GM12891 (cell line): ENCODE measurements around the gene INPP5D.

ENCODE experiments used
- POLR2A ChIP-seq: IDR thresholded peaks from 2 replicates; pipeline ENCODE4 v1.6.1; 2011; ENCODE audit warnings: low read depth, low read length, control low read depth
- POLR2AphosphoS5 ChIP-seq: IDR thresholded peaks from 2 replicates; pipeline ENCODE4 v1.6.1; 2011; ENCODE audit warnings: low read depth, low read length, control low read depth
- POU2F2 ChIP-seq: IDR thresholded peaks from 2 replicates; pipeline ENCODE4 v1.6.1; 2011; ENCODE audit warnings: low read depth, mild to moderate bottlenecking, control low read depth, low read length, moderate library complexity
- TAF1 ChIP-seq: IDR thresholded peaks from 2 replicates; pipeline ENCODE4 v1.6.1; 2011; ENCODE audit warnings: low read depth, low read length, control low read depth

GRCh38 chr2:233247116-233247515, 187.0 kb downstream of the INPP5D start:
- TF ChIP-seq POLR2A, result no peak
- TF ChIP-seq POLR2AphosphoS5, result no peak
- TF ChIP-seq TAF1, result no peak
- TF ChIP-seq POU2F2, result no peak
